GM18951 (cell line): ENCODE measurements around the gene RNF31.

ENCODE experiments used
- POLR2A ChIP-seq: IDR thresholded peaks from 4 replicates; pipeline ENCODE4 v1.6.1; 2011; ENCODE audit warnings: mild to moderate bottlenecking; ENCODE audit not compliant: insufficient read length, insufficient read depth; ENCODE audit errors: extremely low read depth
- in situ Hi-C: fragments of 300-500 bp; cut with MboI; formaldehyde crosslinking; loops from one replicate; pipeline ENCODE4 v1.12.0; 2022; ENCODE audit warnings: low sequenced_read_pairs, mixed read lengths, inconsistent platforms; ENCODE audit not compliant: unreplicated experiment

The RNF31 gene

GRCh38 chr14:24147761-24148428, 597 bp downstream of the RNF31 start:
- TF ChIP-seq POLR2A = no peak
- in situ Hi-C loops = no loop called here

- in situ Hi-C loops = no loop called here
- no peak for TF ChIP-seq POLR2A
These were observed 2.1 kb downstream of the RNF31 start for GRCh38 chr14:24149302-24149969.

GRCh38 chr14:24150061-24150460, 2.8 kb downstream of the RNF31 start:
- in situ Hi-C loops = no loop called here

GRCh38 chr14:24150567-24150966, 3.3 kb downstream of the RNF31 start:
- no peak for TF ChIP-seq POLR2A
- in situ Hi-C loops = no loop called here

More at GRCh38 chr14:24150061-24150460, 2.8 kb downstream of the RNF31 start:
- no peak for TF ChIP-seq POLR2A

- in situ Hi-C loops = no loop called here
- no peak for TF ChIP-seq POLR2A
These were observed 3.7 kb downstream of the RNF31 start for GRCh38 chr14:24150993-24151392.

- TF ChIP-seq POLR2A = no peak
- in situ Hi-C loops = no loop called here
These were observed 4.2 kb downstream of the RNF31 start for GRCh38 chr14:24151404-24152080.

- in situ Hi-C loops = no loop called here
- no peak for TF ChIP-seq POLR2A
These were observed 7.8 kb downstream of the RNF31 start for GRCh38 chr14:24155100-24155499.

- in situ Hi-C loops = no loop called here
- TF ChIP-seq POLR2A = no peak
These were observed 9.5 kb downstream of the RNF31 start for GRCh38 chr14:24156840-24157239.

- in situ Hi-C loops = no loop called here
These were observed 10.0 kb downstream of the RNF31 start for GRCh38 chr14:24157331-24157730.

GRCh38 chr14:24159777-24160498, 12.6 kb downstream of the RNF31 start:
- in situ Hi-C loops = no loop called here
- no peak for TF ChIP-seq POLR2A

More at GRCh38 chr14:24157331-24157730, 10.0 kb downstream of the RNF31 start:
- TF ChIP-seq POLR2A = no peak

GRCh38 chr14:24160499-24160849, 13.2 kb downstream of the RNF31 start:
- in situ Hi-C loops = no loop called here

GRCh38 chr14:24160850-24161804, 13.8 kb downstream of the RNF31 start, which contains the start of gene IRF9:
TSS of gene IRF9 (plus strand) at chr14:24161265. CDS start at chr14:24162145, 880 bp downstream.
- peak; percentile 96 for TF ChIP-seq POLR2A
- in situ Hi-C loops = no loop called here

More at GRCh38 chr14:24160499-24160849, 13.2 kb downstream of the RNF31 start:
- TF ChIP-seq POLR2A = no peak
